ENCODE measurements around the gene MOB3A.

MOB3A gene

DNA sequence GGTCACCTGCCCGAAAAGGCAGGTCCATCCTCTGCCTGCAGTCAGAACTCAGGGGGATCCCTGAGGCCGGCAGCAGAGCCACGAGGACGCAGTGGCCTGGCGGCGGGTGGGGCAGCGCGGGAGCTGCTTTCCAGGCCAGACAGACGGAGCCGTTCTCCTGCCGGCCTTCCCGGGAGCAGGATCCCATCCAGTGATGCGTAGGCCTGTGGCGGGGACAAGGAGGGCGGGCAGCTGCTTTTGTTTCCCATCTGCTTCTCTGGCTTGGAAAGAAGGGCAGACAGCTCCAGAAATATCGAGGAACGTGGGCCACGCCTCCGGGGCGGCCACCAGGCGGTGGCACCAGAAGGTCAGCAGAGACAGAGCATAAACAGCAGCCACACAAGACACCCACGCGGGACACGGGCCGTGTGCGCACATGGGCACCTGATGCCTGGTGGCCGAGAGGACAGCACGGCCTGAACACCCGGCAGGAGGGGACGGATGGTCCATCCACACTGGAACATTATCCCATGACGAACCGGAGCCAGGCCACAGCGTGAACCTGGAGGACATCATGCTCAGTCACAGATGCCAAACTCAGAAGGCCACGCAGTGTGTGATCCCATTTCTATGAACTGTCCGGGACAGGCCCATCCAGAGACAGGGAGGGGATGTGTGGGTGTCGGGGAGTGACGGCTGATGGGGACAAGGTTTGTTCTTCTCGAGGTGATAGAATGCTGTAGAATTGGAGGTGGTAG is 31.2 kb downstream of the MOB3A start:
- no peaks in the 10 kb centered on the region for H4K20me1 ChIP-seq (ENCODE audit: insufficient read depth, low read length, poor library complexity, severe bottlenecking)
- H2AFZ ChIP-seq (ENCODE audit: low read length), result no peak overlapping the region
- no peaks in the 10 kb centered on the region for H3K36me3 ChIP-seq (ENCODE audit: insufficient read depth, low read length)
- no peaks in the 10 kb centered on the region for H3K9me2 ChIP-seq (replicated peaks; ENCODE audit: low read depth, low read length)
- no peak overlapping the region for H3K4me2 ChIP-seq (ENCODE audit: low read depth, low read length, poor library complexity, severe bottlenecking)
- peaks cover 20% of the 10 kb centered on the region for H3K4me1 ChIP-seq (ENCODE audit: insufficient read depth, low read length, poor library complexity, severe bottlenecking)
- no peaks in the 10 kb centered on the region for H3F3A ChIP-seq (ENCODE audit: low read depth)
- H3K9ac ChIP-seq (ENCODE audit: low read depth, low read length, poor library complexity, severe bottlenecking), result no peak overlapping the region
- H3K27me3 ChIP-seq (ENCODE audit: insufficient read depth, low read length, poor library complexity, severe bottlenecking), result no peaks in the 10 kb centered on the region
- TF ChIP-seq EZH2phosphoT487 (IDR thresholded peaks at IDR 0.05; ENCODE audit: borderline replicate concordance), result no peak
- no peaks in the 10 kb centered on the region for H3K9me3 ChIP-seq (ENCODE audit: insufficient read depth, low read depth, low read length)
- H3K79me2 ChIP-seq (ENCODE audit: insufficient read depth, low read length), result peaks cover 15% of the 10 kb centered on the region
- H3K4me3 ChIP-seq (ENCODE audit: low read length, poor library complexity, severe bottlenecking), result no peak overlapping the region

DNA sequence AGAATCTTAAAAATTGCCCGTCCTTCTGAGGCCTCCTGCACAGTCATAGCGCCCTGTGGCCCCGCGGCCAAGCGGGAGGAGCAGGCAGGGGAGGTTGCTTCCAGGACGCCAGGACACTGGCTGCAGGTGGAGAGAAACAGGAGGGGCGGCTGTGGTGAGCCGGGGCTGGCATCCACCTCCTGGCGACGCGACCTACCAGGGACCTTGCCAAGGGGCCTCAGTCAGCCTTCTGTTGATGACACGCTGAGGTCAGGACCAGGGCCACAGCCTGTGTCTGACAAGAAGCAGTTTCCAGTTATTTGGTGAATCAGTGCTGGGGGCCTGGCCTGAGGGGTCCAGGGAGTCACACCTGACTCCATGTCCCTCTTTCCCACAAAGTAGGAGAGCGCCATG is 31.7 kb downstream of the MOB3A start:
- no peak overlapping the region for H3K9ac ChIP-seq (ENCODE audit: low read depth, low read length, poor library complexity, severe bottlenecking)
- H3K9me2 ChIP-seq (replicated peaks; ENCODE audit: low read depth, low read length), result no peaks in the 10 kb centered on the region
- no peaks in the 10 kb centered on the region for H3K36me3 ChIP-seq (ENCODE audit: insufficient read depth, low read length)
- H3K4me3 ChIP-seq (ENCODE audit: low read length, poor library complexity, severe bottlenecking), result no peak overlapping the region
- H3K4me2 ChIP-seq (ENCODE audit: low read depth, low read length, poor library complexity, severe bottlenecking), result no peak overlapping the region
- peaks cover 20% of the 10 kb centered on the region for H3K79me2 ChIP-seq (ENCODE audit: insufficient read depth, low read length)
- no peak overlapping the region for H2AFZ ChIP-seq (ENCODE audit: low read length)
- no peaks in the 10 kb centered on the region for H3F3A ChIP-seq (ENCODE audit: low read depth)
- no peaks in the 10 kb centered on the region for H3K9me3 ChIP-seq (ENCODE audit: insufficient read depth, low read depth, low read length)
- no peak for TF ChIP-seq EZH2phosphoT487 (IDR thresholded peaks at IDR 0.05; ENCODE audit: borderline replicate concordance)
- TF ChIP-seq, protein P1, sequence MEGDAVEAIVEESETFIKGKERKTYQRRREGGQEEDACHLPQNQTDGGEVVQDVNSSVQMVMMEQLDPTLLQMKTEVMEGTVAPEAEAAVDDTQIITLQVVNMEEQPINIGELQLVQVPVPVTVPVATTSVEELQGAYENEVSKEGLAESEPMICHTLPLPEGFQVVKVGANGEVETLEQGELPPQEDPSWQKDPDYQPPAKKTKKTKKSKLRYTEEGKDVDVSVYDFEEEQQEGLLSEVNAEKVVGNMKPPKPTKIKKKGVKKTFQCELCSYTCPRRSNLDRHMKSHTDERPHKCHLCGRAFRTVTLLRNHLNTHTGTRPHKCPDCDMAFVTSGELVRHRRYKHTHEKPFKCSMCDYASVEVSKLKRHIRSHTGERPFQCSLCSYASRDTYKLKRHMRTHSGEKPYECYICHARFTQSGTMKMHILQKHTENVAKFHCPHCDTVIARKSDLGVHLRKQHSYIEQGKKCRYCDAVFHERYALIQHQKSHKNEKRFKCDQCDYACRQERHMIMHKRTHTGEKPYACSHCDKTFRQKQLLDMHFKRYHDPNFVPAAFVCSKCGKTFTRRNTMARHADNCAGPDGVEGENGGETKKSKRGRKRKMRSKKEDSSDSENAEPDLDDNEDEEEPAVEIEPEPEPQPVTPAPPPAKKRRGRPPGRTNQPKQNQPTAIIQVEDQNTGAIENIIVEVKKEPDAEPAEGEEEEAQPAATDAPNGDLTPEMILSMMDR (conservative IDR thresholded peaks at IDR 0.05; ENCODE audit: low read length), result no peak
- H3K27me3 ChIP-seq (ENCODE audit: insufficient read depth, low read length, poor library complexity, severe bottlenecking), result no peaks in the 10 kb centered on the region
- no peaks in the 10 kb centered on the region for H4K20me1 ChIP-seq (ENCODE audit: insufficient read depth, low read length, poor library complexity, severe bottlenecking)
- peaks cover 25% of the 10 kb centered on the region for H3K4me1 ChIP-seq (ENCODE audit: insufficient read depth, low read length, poor library complexity, severe bottlenecking)

DNA sequence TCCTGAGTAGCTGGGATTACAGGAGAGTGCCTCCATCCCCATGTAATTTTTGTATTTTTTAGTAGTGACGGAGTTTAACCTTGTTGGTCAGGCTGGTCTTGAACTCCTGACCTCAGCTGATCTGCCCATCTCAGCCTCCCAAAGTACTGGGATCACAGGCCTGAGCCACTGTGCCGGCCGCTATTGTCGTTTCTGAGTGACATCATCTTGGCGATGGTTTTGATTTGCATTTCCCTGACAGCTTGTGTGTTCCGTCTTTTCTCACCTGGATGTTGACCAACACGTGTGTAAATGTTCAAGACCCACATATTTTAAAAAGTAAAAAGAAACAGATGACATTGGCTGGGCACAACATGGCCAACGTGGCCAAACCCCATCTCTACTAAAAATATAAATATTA is 32.3 kb downstream of the MOB3A start:
- H3K4me1 ChIP-seq (ENCODE audit: insufficient read depth, low read length, poor library complexity, severe bottlenecking), result peaks cover 26% of the 10 kb centered on the region
- no peaks in the 10 kb centered on the region for H3K9me2 ChIP-seq (replicated peaks; ENCODE audit: low read depth, low read length)
- H3K27me3 ChIP-seq (ENCODE audit: insufficient read depth, low read length, poor library complexity, severe bottlenecking), result no peaks in the 10 kb centered on the region
- H3K4me2 ChIP-seq (ENCODE audit: low read depth, low read length, poor library complexity, severe bottlenecking), result no peak overlapping the region
- H2AFZ ChIP-seq (ENCODE audit: low read length), result no peak overlapping the region
- no peak for TF ChIP-seq EZH2phosphoT487 (IDR thresholded peaks at IDR 0.05; ENCODE audit: borderline replicate concordance)
- TF ChIP-seq, protein P1 (conservative IDR thresholded peaks at IDR 0.05; ENCODE audit: low read length), result no peak
- no peak overlapping the region for H3K9ac ChIP-seq (ENCODE audit: low read depth, low read length, poor library complexity, severe bottlenecking)
- H3K36me3 ChIP-seq (ENCODE audit: insufficient read depth, low read length), result no peaks in the 10 kb centered on the region
- peaks cover 25% of the 10 kb centered on the region for H3K79me2 ChIP-seq (ENCODE audit: insufficient read depth, low read length)
- no peaks in the 10 kb centered on the region for H3K9me3 ChIP-seq (ENCODE audit: insufficient read depth, low read depth, low read length)
- H3K4me3 ChIP-seq (ENCODE audit: low read length, poor library complexity, severe bottlenecking), result no peak overlapping the region
- H3F3A ChIP-seq (ENCODE audit: low read depth), result no peaks in the 10 kb centered on the region
- no peaks in the 10 kb centered on the region for H4K20me1 ChIP-seq (ENCODE audit: insufficient read depth, low read length, poor library complexity, severe bottlenecking)

DNA sequence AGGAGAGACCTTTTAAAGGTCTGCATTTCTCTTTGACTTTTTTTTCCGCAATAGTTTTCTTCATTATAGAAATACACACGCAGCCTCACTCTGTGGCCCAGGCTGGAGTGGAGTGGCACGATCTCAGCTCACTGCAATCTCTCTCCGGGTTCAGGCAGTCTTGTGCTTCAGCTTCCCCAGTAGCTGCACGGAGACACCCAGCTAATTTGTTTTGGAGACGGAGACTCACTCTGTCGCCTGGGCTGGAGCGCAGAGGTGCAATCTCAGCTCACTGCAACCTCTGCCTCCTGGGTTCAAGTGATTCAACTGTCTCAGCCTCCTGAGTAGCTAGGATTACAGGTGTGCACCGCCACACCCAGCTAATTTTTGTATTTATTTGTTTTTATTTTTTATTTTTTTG is 33.4 kb downstream of the MOB3A start:
- Histone ChIP-seq H3K9me2 (replicated peaks; ENCODE audit: low read depth, low read length) (no peaks in the 10 kb centered on the region), H3K4me1 (ENCODE audit: insufficient read depth, low read length, poor library complexity, severe bottlenecking) (peaks cover 29% of the 10 kb centered on the region), H3K9me3 (ENCODE audit: insufficient read depth, low read depth, low read length) (no peaks in the 10 kb centered on the region), H3F3A (ENCODE audit: low read depth) (no peaks in the 10 kb centered on the region), H3K4me2 (ENCODE audit: low read depth, low read length, poor library complexity, severe bottlenecking) (peak overlapping the region; percentile 98), H3K9ac (ENCODE audit: low read depth, low read length, poor library complexity, severe bottlenecking) (peak overlapping the region; percentile 93), H3K36me3 (ENCODE audit: insufficient read depth, low read length) (no peaks in the 10 kb centered on the region), H3K79me2 (ENCODE audit: insufficient read depth, low read length) (peaks cover 28% of the 10 kb centered on the region), H4K20me1 (ENCODE audit: insufficient read depth, low read length, poor library complexity, severe bottlenecking) (no peaks in the 10 kb centered on the region), H3K27me3 (ENCODE audit: insufficient read depth, low read length, poor library complexity, severe bottlenecking) (no peaks in the 10 kb centered on the region), H2AFZ (ENCODE audit: low read length) (no peak overlapping the region), H3K4me3 (ENCODE audit: low read length, poor library complexity, severe bottlenecking) (peak overlapping the region; percentile 96)
- TF ChIP-seq, protein P1 (conservative IDR thresholded peaks at IDR 0.05; ENCODE audit: low read length), result no peak
- no peak for TF ChIP-seq EZH2phosphoT487 (IDR thresholded peaks at IDR 0.05; ENCODE audit: borderline replicate concordance)

All from Loucy (cell line).